ELF-1 (cell line): ENCODE data around the gene STAC.

Source experiments
- DNase-seq: peaks from one replicate; pipeline ENCODE4 v3.0.0-alpha.2; 2016; ENCODE audit warnings: low read depth, low spot score

Gene STAC, protein sequence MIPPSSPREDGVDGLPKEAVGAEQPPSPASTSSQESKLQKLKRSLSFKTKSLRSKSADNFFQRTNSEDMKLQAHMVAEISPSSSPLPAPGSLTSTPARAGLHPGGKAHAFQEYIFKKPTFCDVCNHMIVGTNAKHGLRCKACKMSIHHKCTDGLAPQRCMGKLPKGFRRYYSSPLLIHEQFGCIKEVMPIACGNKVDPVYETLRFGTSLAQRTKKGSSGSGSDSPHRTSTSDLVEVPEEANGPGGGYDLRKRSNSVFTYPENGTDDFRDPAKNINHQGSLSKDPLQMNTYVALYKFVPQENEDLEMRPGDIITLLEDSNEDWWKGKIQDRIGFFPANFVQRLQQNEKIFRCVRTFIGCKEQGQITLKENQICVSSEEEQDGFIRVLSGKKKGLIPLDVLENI

DNA sequence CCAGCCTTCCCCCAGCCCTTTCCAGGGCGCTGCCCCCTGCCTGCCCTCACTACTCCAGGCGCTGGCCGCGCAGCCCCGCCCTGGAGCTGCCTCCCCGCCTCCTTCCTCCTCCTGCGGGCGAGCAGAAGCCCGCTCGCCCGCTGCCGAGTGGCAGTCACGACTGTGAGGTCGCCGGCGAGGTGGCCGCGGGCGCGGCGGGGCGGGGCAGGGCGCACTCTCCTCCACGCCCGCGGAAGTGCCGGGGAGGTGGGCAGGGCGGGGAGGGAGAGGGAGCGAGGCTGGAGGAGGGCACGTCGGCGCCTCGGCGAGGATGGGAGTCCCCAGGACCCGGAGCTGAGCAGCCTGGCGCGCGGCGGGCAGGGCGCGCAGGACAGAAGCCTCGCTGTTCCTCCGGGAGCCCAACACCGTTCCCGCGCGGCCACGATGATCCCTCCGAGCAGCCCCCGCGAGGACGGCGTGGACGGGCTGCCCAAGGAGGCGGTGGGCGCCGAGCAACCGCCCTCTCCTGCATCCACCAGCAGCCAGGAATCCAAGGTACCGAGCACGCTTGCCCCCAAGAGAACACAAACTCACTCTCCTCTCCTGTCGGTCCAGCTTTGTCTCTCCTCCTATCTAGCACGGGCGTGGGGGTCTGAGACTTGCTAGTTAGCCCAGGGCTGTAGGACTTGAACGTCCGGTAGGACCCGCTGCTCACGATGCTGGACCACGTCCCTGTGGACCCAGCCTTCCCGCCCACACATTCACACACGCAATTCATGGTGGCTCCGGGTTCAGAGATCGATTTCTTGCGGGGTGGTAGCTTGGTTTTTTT lies at the start of gene STAC:
STAC (plus strand) TSS at position 284 of the 811 bp plus-strand sequence; CDS start at position 424, 140 bp downstream.
- DNase-seq, result peak; percentile 64

DNA sequence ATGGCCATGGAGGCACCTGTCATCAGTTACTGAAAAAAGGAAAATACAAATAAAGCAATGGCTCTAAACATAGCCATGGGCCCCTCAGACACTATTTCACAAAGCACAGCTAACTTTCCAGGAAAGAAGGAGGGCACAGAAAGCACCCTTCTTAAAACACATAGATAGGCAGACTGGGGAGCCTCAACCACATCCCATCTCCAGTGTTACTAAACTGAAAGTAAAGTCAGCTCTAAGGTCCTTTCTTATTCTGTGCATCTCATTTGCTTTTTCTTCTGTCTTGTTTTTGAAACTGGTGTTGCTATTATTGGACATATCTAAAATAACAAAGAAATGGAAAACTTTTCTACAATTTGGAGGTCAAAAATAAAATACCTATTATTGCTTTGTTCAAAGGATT lies 48.2 kb upstream of the STAC start:
- DNase-seq, result no peak

DNA sequence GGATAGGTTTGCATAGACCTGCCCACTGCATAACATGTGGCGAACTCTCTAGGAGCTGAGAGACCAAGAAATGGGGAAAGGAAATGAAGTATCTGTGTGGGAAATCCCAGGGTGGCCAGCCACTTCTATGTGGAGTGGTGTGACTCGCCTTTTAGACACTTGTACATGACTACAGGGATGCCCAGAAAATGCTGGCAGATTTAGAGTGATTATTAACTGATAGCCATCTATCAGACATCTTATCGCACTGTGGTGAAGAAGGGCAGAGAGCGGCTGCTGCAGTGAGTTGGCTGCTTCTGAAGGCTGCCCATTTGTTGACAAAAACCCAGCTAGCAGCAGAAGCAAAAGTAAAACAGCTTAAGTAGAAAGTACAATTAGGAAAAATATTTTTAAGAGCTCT lies 18.1 kb upstream of the STAC start:
- peak; percentile 4 for DNase-seq

DNA sequence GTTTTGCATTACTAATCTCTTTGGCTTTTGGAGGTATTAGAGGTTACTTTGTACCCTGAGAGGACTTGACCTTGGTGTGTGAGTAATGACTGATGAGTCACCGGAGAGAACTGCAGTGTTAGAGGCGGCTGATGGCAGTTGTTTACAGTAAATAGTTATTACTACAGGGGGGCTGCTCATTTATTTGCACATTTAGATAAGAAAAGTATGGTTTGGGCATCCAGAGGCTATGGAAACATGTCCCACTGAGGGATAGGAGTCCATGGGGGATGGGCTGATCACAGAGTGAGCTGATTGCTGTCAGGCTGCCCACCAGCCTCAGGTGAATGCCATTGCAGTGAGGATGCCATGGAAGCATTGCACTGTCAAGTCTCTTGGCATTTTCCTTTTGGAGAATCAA lies 17.3 kb upstream of the STAC start:
- DNase-seq, result peak; percentile 62

DNA sequence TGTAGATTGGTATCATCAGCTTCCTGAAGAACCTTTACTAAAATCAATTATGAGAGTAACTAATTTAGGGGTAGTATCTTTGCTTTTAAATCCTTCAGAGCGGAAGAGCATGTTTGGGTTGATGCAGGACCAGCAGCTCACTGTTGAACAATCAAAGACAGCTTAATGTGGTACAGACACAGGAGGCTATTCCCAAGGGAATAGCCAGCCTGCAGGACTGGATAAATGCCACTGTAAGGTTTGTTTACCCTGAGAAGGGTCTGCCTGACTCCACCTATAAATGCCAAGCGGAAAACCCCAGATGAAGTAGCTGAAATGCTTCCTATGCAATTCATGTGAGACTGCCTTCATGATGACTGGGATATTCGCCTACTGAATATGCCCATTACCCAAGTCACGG lies 16.0 kb upstream of the STAC start:
- DNase-seq, result peak; percentile 27

DNA sequence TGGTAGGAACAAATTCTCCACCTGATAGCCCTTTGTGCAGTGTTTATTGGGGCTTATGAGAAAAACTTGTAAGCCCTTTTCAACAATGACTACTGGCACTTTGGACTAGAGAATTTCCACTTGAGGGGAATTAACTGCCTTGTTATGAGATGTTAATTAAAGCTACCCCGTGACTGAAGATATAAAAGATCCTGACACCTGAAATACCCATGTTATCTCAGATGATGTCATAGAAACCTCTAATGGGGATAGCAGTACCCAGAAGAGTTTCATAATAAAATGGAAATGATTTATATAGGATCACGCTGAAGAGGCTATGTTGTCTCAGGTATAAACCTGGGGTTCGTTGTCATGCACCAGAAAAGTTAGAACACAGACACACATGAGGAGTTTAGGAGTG lies 14.5 kb upstream of the STAC start:
- no peak for DNase-seq

DNA sequence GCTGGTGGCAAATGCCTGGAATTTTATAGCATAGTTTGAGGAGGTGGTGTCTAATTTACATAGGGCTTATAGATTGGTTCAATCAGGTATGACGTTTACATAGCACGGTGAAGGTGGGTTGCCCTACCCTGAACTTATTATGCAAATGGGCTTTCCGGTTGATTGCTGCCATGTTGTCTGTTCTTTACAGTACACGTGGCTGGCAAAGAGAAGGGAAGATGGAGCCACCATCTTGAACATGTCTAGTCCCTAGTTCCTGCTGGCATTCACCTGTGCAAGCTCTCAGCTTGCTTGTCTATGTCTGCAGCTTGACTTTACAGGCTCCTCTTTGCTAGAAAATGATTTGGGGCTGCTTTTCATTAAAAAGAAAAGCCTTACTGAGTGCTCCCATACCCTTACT lies 14.0 kb upstream of the STAC start:
- DNase-seq, result no peak

DNA sequence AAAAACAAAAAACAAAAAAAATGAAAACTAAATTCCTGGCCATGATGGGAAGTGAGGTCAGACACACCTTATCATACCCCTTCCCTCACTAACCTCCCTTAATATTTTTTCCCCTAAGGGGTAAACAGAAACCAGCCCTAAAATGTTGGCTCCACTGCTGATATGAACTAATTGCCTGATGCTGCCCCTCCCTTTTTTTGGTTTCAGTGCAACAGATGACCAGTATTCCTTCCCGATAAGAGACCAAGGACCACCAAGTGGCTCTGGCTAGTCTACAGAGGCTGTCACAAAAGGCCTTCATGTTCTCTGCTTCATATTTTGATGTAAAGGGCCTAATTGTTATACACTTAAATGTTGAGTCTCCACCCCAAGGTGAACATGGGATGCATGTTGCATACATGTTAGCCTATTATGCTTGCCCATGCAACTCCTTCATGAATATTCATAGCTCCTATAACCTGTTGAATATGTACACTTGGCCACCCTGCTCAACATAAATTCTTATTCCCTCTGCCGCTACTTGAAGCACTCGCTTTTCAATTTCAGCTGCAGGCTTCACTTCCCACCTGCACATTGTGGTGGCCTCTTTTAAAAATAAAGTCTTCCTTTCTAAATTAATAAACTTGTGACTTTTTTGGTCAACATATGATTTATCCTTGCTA lies 12.3 kb upstream of the STAC start:
- no peak for DNase-seq

DNA sequence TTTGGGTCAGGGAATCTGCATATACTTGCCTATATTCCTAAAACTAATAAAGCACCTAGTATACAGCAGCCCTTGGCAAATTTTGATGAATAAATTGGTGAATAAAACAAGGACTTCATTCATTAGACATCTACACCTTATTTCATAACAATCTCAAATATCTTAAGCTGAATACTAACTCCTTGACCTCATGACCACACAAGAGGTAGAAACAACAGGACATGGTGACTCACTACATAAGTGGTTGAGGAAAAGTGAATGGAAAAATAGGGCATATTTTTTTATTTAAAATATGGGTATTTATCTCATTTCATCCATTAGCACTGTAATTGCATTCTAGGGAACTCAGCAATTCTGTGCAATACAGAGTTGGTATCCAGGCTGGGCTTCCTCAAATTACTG lies 7.8 kb upstream of the STAC start:
- no peak for DNase-seq

DNA sequence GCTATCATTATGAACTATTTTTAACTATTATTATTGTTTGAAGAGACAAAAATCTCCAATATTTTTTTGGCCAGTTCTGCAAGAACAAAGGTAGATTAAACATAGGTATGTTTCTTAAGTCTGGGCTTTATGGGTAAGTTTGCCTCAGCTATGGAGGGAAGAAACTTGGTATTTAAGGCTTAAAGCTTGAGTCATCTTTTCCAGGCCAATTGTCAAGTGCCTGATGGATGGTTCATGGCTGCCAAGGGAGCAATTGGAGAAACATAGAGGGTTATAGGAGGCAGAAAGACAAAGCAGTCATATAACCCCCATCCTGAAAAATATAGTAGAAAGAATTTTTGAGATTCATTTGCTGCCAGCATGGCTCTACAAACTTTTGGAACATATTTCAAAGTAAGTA lies 7.2 kb upstream of the STAC start:
- no peak for DNase-seq

DNA sequence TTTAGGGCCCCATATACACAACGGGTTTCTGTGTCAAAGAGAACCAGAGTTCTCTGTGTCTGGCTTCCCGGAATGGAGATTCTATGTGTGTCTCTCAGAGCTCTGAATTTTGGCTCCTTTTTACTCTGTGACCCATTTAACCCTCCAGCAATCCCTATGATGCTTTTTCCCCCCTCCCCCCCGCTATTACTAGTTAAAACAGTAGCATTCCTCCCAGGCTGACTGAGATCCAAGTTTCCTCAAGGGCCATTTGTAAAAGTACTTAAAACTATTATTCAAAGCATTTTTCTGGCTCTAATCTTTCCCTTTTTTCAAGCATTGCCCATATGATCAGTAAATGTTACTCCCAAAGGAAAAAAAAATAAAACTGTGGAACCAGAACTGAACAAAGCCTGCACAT lies 6.6 kb upstream of the STAC start:
- DNase-seq, result no peak

DNA sequence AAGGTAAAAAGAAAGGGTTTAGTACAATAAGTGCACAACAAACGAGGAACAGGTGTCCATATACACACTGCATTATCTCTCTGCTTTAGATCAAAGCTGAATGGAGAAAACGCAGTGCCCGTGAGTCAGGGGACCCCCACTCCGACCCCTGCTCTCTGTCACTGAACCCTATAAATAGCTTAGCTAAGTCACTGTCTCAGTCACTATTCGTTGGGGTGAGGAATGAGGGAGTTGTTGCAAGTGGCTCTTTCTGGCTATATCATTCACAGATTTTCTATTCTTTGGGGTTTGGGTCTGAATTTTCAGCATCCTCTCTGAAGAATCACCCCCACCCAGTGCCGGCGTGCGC lies 458 bp upstream of the STAC start:
- no peak for DNase-seq

DNA sequence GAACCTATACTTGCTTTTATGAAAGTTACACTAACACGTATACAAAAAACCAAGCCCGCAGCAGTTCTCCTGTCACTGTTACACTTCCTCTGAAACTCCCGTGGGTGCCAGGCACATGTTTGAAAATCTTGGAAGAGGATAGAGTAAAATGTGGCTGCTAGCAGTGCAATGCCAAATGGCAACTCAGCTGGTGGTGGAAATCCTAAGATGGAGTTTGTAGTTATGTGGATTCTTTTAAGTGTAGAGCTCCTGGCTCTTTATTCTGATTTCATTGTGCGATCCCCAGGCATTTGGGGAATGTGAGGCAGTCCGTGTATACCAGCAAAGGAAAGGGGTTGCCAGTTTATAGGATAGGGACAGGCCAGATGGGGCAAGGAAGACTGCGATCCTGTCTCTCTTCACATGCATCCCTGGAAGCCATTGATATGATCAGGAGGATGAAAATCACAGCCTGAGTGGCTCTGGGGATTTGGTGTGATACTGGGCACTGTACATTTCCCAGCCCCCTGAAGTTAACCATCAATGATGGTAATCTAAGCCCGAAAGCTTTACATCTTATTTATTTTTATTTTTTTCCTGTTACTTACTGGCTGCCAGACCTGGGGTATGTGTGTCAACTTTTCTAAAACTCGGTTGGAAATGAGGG lies 1.1 kb downstream of the STAC start:
- DNase-seq, result peak; percentile 11

DNA sequence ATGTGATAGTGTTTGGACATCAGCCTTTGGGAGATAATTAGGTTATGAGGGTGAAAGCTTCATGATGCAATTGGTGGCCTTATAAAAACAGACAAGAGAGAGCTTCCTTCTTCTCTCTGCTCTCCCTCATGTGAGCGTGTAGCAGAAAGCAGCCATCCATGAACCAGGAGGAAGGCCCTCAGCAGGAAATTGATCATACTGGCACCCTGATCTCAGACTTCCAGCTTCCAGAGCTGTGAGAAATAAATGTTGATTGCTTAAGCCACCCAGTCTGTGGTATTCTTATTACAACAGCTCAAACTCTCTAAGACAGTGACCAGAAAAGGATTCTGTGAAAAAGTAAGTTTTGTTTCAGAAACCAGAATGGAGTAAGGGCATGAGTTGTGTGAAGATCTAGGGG lies 13.3 kb downstream of the STAC start:
- no peak for DNase-seq

DNA sequence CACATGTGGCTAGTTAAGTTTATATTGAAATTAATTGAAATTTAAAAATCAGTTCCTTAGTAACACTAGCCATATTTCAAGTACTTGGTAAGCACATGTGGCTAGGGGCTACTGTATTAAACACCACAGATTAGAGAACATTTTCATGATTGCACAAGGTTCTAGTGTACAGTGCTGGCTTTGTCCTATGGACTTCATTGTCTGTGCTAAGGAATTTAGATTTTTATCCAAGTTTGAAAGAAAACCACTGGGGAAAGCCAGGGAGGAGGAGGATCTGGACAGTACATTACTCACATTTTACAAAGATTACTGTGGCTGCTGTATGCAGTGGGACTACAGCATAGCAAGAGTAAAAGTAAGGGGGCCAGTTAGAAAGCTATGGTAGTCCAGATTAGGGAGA lies 13.9 kb downstream of the STAC start:
- no peak for DNase-seq

DNA sequence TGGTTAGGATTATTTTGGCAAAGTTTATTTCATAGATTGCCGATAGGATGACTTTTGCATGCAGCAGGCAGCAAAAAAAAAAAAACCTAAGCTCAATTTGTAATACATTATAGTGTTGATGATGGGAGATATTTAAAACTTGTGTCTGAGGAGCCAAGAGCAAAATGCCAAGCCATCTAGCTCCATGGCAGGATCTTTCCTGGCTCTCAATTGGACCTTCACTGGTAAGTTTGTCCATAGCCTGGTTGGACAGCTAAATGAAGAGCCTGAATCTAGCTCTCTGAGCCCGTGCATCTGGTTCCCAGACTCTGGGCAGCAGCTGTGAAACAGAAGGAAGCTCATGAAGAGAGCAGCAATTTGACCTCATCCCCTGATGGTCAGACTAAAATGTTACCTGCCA lies 17.5 kb downstream of the STAC start:
- DNase-seq, result no peak

DNA sequence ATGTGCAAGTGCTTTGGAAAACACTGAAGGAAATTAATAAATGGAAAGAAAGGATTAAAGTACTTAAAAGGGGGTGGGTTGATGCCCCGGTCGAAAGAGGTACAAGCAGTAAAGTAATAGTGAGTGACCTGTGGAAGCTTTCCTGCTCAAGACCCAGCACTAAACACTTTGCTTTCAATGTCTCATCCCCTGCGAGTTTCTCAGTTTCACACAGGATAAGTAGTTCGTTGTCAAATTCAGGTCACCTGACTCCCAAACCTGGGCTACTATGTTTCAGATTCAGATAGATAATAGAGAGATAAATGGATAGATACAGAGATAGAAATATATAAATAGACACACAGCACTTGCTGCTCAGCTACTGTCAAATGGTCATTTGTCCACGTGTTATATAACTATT lies 19.6 kb downstream of the STAC start:
- DNase-seq, result no peak

DNA sequence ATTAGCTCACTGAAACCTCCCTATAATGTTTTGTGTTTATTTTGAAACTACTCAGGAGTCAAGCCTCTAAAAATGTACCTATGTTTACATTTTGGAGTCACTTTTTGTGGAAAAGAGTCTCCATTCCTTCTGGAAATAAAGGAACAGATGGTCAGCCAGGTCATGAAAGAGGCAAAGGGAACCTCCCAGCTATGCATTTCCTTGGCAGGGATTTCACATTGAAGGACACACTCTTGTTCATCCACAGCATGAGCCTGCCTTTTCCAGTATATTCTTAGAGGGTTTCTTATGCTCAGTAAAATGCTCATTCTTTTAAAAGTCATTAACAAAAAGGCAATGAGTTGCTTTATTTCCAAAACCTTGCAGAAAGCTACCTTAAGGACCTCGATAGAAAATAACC lies 20.8 kb downstream of the STAC start:
- DNase-seq, result no peak

DNA sequence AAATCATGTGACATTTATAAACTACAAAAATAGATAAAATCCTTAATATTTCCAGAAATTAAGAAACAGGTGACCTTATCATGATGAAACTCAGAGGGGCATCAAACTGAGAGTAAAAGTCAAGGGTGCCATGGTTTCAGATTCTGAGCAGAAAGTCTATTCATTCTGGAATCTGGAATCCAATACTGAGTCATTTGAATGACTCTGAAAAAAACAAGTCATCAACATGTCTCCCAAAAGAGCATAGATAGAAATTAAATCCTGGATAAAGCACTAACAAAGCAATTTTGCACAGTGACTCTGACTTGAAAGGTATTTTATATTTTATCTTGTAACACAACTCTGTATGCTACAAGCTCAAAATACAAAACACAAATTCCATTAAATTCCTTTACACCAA lies 23.4 kb downstream of the STAC start:
- DNase-seq, result no peak

DNA sequence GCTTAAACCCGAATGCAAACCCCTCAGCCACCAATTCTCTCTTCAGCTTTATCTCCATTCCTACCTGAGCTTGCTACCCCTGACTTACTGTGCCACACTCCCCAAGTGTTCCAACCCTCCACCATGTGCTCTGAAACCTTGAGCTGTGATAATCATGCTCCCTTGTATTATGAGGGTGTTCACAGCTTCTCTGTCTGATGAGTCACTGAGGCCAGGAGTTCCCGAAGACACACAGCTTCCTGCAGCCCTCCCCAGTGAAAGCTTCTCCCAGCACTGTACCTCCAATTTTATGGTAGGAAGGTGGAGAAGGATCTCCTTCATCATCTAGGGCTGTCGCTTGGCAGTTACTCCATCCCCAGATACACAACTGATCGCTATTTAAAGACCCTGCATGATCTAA lies 24.9 kb downstream of the STAC start:
- no peak for DNase-seq

DNA sequence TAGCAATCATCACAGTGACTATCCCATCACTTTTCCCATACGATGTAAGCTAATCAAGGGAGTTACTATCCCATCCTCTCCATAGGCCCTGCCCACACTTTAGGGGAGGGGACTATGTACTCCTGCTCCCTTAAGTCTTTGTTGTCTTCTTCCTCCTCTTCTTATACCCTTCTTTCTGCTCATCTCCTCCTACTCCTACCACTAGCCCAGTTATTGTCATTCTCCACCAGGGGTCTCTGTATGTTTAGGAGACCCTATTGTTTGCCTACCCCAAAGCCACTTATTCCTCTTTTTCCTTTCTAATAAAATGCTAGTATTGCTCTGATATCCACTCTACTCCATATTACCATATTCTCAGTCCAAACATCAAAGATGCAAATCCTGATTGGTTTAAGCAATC lies 27.8 kb downstream of the STAC start:
- DNase-seq, result no peak

DNA sequence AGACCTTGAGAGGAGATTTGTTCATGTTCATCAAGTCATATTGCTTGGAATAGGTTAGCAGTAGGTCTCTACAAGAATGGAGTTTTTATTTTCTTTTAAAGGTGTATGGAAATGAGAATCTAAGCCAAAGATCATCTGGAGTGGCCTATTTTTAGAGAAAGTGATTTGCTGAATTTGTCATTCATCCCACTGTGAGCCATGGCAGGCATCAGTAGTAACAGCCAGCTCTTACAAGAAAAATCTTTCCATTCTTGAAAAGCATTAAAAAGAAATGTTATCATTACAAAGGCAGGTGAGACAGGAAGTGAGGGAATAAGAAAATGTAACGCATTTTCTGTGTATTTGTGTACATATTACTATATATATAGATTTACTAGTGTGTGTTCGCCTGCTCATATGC lies 29.6 kb downstream of the STAC start:
- DNase-seq, result no peak
